Keratinocyte (primary cell): ENCODE measurements around the gene KIR2DL3. TPM values are rescaled to one million over a fixed set of nuclear protein-coding genes. Genes with fewer than 3 reads are reported as not detected.
"Not testable (repeated sequence)": the region's sequence is repeated elsewhere in the genome, so short reads cannot be mapped to it uniquely, and the experiment has no call there.

Source experiments
- DNase-seq: peaks from one replicate; pipeline ENCODE4 v3.0.0-alpha.2; 2011; ENCODE audit warnings: low read depth, missing footprints, low spot score
- FAIRE-seq: peaks from 2 replicates; lab custom pipeline; 2011; peaks lifted over from hg19 to GRCh38; lab: Jason Lieb, UNC
- H2AFZ ChIP-seq: 2 replicates; pipeline ENCODE4 v1.6.0; 2012; ENCODE audit warnings: low read length, control low read depth, inconsistent platforms; ENCODE audit not compliant: control insufficient read depth
- H3K27ac ChIP-seq: 2 replicates; pipeline ENCODE4 v1.5.1; 2011; ENCODE audit warnings: low read length; ENCODE audit not compliant: control insufficient read depth, insufficient read depth
- H3K27me3 ChIP-seq: 3 replicates; pipeline ENCODE4 v1.6.0; 2011; ENCODE audit warnings: low read length; ENCODE audit not compliant: control insufficient read depth, insufficient read depth; ENCODE audit errors: extremely low read depth
- H3K36me3 ChIP-seq, 2 experiments: 2 replicates in 1 of 2; 3 replicates in 1 of 2; pipeline ENCODE4 v1.5.1; 2011; ENCODE audit warnings: low read length in 2 of 2, mild to moderate bottlenecking in 1 of 2; ENCODE audit not compliant: control insufficient read depth in 2 of 2, insufficient read depth in 2 of 2; ENCODE audit errors: extremely low read depth in 1 of 2
- H3K4me1 ChIP-seq: 3 replicates; pipeline ENCODE4 v1.5.1; 2011; ENCODE audit warnings: low read length; ENCODE audit not compliant: control insufficient read depth, insufficient read depth; ENCODE audit errors: extremely low read depth
- H3K4me2 ChIP-seq: 3 replicates; pipeline ENCODE4 v1.6.0; 2011; ENCODE audit warnings: low read depth, low read length; ENCODE audit not compliant: control insufficient read depth, insufficient read depth; ENCODE audit errors: extremely low read depth
- H3K4me3 ChIP-seq, 3 experiments: fragments of 200-600 bp in 1 of 3; sonication (generic) in 1 of 3; 2 replicates in 2 of 3; 3 replicates in 1 of 3; pipeline ENCODE4 v1.5.1; 2011 to 2016; ENCODE audit warnings: low read length in 3 of 3, mild to moderate bottlenecking in 3 of 3, control low read depth in 2 of 3, inconsistent platforms in 1 of 3, low read depth in 1 of 3, mixed read lengths in 1 of 3, mixed run types in 1 of 3, moderate library complexity in 1 of 3; ENCODE audit not compliant: control insufficient read depth in 2 of 3, insufficient read depth in 2 of 3; ENCODE audit errors: extremely low read depth in 1 of 3
- H3K79me2 ChIP-seq: 2 replicates; pipeline ENCODE4 v1.6.0; 2012; ENCODE audit warnings: low read length; ENCODE audit not compliant: control insufficient read depth, insufficient read depth
- H3K9ac ChIP-seq: 3 replicates; pipeline ENCODE4 v1.6.0; 2011; ENCODE audit warnings: low read length; ENCODE audit not compliant: control insufficient read depth, insufficient read depth; ENCODE audit errors: extremely low read depth
- H3K9me1 ChIP-seq: 3 replicates; pipeline ENCODE4 v1.6.0; 2011; ENCODE audit warnings: low read length; ENCODE audit not compliant: control insufficient read depth, insufficient read depth; ENCODE audit errors: extremely low read depth
- H3K9me3 ChIP-seq: 2 replicates; pipeline ENCODE4 v1.5.1; 2012; ENCODE audit warnings: low read depth, low read length; ENCODE audit not compliant: control insufficient read depth
- H4K20me1 ChIP-seq: 3 replicates; pipeline ENCODE4 v1.6.0; 2011; ENCODE audit warnings: low read length; ENCODE audit not compliant: control insufficient read depth, insufficient read depth; ENCODE audit errors: extremely low read depth
- dilution Hi-C: fragments of 300-500 bp; cut with MboI; formaldehyde crosslinking; loops from one replicate; pipeline ENCODE4 v1.7.0; 2020; ENCODE audit warnings: low sequenced_read_pairs; ENCODE audit not compliant: extremely low pct_ligation_motif_present
- polyA plus RNA-seq, 5 experiments: library from polyadenylated mRNA; depleted of rRNA in 3 of 5; stranded (reverse) in 3 of 5; stranded (forward) in 1 of 5; unstranded in 1 of 5; fragments of >200 nt; gene quantifications; 1 replicate in 1 of 5; 2 replicates in 3 of 5; 3 replicates in 1 of 5; pipeline versions ENCODE4 v1.2.1 to v1.2.3, GENCODE V29; 2011 to 2012; ENCODE audit warnings: missing spikeins in 2 of 5, low read depth in 1 of 5, low replicate concordance in 1 of 5

Gene KIR2DL3
- polyA plus RNA-seq, 1 donor (not counting 4 experiments of a cell fraction or from before 2014, with no cell fraction given): not detected

DNA sequence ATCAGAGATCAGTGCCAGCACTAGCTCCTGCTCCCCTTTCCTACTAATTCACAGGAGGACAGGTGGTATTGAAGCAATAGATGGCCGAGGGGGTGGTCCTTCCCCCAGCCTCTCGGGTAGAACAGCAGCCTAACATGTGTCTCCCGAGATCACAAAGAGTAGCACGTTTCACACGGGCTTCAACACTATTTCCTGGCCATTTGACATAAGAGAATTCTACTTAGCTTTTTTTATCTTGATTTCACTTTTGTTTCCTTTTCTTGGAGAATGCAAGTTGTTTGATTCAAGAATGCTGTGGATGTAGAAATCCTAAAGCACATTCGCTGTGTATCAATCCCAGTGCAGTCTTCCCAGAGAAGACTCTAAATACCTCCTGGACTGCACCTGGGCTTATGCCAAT is 12.0 kb downstream of the KIR2DL3 start:
- H3K9ac ChIP-seq, dilution Hi-C loops, H3K79me2 ChIP-seq, H3K4me1 ChIP-seq, H3K4me2 ChIP-seq, FAIRE-seq, H3K27me3 ChIP-seq, H3K9me1 ChIP-seq, H4K20me1 ChIP-seq, H3K36me3 ChIP-seq, H2AFZ ChIP-seq, H3K9me3 ChIP-seq, H3K4me3 ChIP-seq, H3K27ac ChIP-seq, DNase-seq: not testable (repeated sequence)

DNA sequence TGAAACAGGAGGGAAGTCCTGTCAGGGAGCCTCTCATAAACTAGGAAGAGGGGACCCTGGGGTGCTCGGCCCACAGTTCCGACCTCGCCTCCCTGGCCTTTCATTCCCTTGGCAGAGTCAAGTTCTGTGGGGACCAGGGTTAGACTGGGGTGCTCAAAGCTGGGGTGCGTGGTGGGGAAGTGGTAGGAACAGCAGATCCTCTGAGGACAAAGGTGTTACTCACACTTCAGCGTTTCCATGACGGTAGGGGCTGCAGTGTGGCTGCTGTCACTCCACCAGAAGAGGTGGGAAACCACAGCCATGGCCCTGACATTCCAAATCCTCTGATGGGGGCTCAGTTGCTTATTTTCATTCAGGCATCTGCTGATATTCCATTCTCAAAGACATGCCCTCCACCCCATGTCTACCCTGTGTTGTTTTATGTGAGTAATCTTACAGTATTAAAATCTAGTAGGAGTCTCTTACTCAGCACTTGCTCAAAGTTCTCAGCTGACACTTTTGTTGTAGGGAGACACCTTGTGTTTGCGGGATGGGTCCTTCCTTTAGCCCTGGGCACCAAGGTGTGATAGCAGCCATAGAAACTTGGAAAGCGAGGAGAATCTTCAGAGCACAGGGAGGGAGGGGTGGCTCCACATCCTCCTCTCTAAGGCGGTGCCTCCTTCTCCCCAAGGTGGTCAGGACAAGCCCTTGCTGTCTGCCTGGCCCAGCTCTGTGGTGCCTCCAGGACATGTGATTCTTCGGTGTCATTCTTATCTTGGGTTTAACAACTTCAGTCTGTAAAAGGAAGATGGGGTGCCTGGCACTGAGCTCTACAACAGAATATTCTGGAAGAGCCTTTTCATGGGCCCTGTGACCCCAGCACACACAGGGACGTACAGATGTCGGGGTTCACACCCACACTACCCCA is 18.1 kb downstream of the KIR2DL3 start:
- DNase-seq, H2AFZ ChIP-seq, H3K79me2 ChIP-seq, H3K4me2 ChIP-seq, H3K4me1 ChIP-seq, H3K27me3 ChIP-seq, dilution Hi-C loops, H3K9ac ChIP-seq, H3K4me3 ChIP-seq, H3K9me1 ChIP-seq, H3K36me3 ChIP-seq, H3K27ac ChIP-seq, H3K9me3 ChIP-seq, H4K20me1 ChIP-seq, FAIRE-seq: not testable (repeated sequence)

DNA sequence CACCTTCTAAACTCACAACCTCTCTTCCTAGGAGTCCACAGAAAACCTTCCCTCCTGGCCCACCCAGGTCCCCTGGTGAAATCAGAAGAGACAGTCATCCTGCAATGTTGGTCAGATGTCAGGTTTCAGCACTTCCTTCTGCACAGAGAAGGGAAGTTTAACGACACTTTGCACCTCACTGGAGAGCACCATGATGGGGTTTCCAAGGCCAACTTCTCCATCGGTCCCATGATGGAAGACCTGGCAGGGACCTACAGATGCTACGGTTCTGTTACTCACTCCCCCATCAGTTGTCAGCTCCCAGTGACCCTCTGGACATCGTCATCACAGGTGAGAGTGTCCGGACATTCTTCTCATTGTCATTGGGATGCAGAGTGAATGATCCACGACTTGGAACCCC is 20.3 kb downstream of the KIR2DL3 start:
- H3K4me2 ChIP-seq, H3K4me1 ChIP-seq, FAIRE-seq, H3K27me3 ChIP-seq, H3K9ac ChIP-seq, H3K9me1 ChIP-seq, H3K27ac ChIP-seq, dilution Hi-C loops, H3K79me2 ChIP-seq, H3K36me3 ChIP-seq, H4K20me1 ChIP-seq, H2AFZ ChIP-seq, H3K4me3 ChIP-seq, H3K9me3 ChIP-seq, DNase-seq: not testable (repeated sequence)

DNA sequence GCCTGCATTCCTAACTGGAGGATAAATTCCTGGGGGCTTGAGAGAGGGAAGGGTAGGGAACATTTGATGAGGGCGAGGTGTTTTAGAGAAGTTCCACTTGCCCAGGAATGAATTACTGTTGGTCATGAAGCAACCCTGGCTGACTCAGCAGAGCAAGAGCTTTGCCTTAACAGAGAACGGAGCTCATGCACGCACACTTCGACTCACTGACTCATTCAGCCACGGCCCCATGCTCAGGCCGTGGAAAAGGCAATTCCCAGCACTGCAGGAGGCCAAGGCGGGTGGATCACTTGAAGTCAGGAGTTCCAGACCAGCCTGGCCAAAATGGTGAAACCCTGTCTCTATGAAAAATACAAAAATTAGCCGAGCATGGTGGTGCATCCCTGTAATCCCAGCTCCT is 25.9 kb downstream of the KIR2DL3 start:
- H3K36me3 ChIP-seq, H3K79me2 ChIP-seq, H4K20me1 ChIP-seq, H3K27me3 ChIP-seq, H3K4me2 ChIP-seq, H3K9ac ChIP-seq, H3K9me1 ChIP-seq, DNase-seq, H2AFZ ChIP-seq, H3K4me3 ChIP-seq, H3K4me1 ChIP-seq, H3K27ac ChIP-seq, H3K9me3 ChIP-seq, dilution Hi-C loops, FAIRE-seq: not testable (repeated sequence)

DNA sequence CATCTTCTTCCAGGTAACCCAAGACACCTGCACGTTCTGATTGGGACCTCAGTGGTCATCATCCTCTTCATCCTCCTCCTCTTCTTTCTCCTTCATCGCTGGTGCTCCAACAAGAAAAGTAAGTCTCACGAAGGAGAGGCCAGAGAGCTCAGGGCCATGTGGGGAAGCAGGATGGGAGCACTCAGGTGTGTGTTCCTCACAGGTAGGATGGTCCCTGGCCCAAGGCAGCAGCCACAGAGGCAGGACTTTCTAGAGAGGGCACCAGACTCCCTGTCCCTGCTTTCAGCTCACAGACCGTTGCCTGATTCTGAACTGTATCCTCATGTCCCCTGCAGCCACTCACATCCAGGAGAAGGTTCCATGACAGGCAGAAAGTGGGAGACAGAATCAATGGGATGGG is 28.2 kb downstream of the KIR2DL3 start:
- H3K36me3 ChIP-seq, H3K79me2 ChIP-seq, DNase-seq, H3K4me1 ChIP-seq, H3K4me3 ChIP-seq, FAIRE-seq, H3K9me3 ChIP-seq, H2AFZ ChIP-seq, H3K27me3 ChIP-seq, H3K9me1 ChIP-seq, dilution Hi-C loops, H3K27ac ChIP-seq, H3K9ac ChIP-seq, H4K20me1 ChIP-seq, H3K4me2 ChIP-seq: not testable (repeated sequence)
